K562 (cell line): Measurements from ENCODE around the gene CDC42EP1. TPM values are rescaled to one million over a fixed set of nuclear protein-coding genes. Genes with fewer than 3 reads are reported as not detected.

ENCODE experiments used
- BMI1 ChIP-seq: fragments of 150-350 bp; IDR thresholded peaks from 2 replicates; pipeline ENCODE4 v1.6.1; 2014; ENCODE audit warnings: low read length
- CCAR2 ChIP-seq: fragments of 200-400 bp; formaldehyde crosslinking; IDR thresholded peaks from 2 replicates; pipeline ENCODE4 v1.6.1; 2017; ENCODE audit warnings: mild to moderate bottlenecking, low read depth, low read length
- CREB5 ChIP-seq: fragments of 250-450 bp; sonication (Bioruptor Pico); IDR thresholded peaks from 2 replicates; pipeline ENCODE4 v1.5.0; 2020; ENCODE audit warnings: mild to moderate bottlenecking
- CSDE1 ChIP-seq, 2 experiments: fragments of 450-650 bp; IDR thresholded peaks; 2 replicates each; pipeline ENCODE4 v1.6.1; 2016; ENCODE audit warnings: mild to moderate bottlenecking in 1 of 2
- ETV1 ChIP-seq: fragments of 450-650 bp; conservative IDR thresholded peaks from 2 replicates; pipeline ENCODE4 v1.6.1; 2016; ENCODE audit warnings: missing genetic modification characterization, control low read depth, low read depth, missing compliant biosample characterization
- ETV6 ChIP-seq, 3 experiments: fragments of 150-350 bp in 1 of 3; sonication (generic) in 1 of 3; formaldehyde crosslinking in 1 of 3; IDR thresholded peaks; 2 replicates each; pipeline versions ENCODE4 v1.6.1 to v1.8.0; 2014 to 2022; ENCODE audit warnings: borderline replicate concordance in 2 of 3, low read depth in 2 of 3, antibody characterized with exemption in 1 of 3, low read length in 1 of 3, mild to moderate bottlenecking in 1 of 3, missing genetic modification reagents in 1 of 3
- FOSL1 ChIP-seq: fragments of 200-800 bp; sonication (Bioruptor generic); conservative IDR thresholded peaks from 2 replicates; pipeline ENCODE4 v1.6.1; 2016; ENCODE audit warnings: missing genetic modification characterization, missing compliant biosample characterization
- NCOA6 ChIP-seq: fragments of 450-650 bp; IDR thresholded peaks from 2 replicates; pipeline ENCODE4 v1.6.1; 2017; ENCODE audit warnings: mild to moderate bottlenecking
- NFIC ChIP-seq: fragments of 450-650 bp; IDR thresholded peaks from 2 replicates; pipeline ENCODE4 v1.6.1; 2017; ENCODE audit warnings: mild to moderate bottlenecking, inconsistent platforms
- PHF20 ChIP-seq: fragments of 450-650 bp; IDR thresholded peaks from 2 replicates; pipeline ENCODE4 v1.6.1; 2018; ENCODE audit not compliant: partially characterized antibody
- POLR2G ChIP-seq: fragments of 200-400 bp; formaldehyde crosslinking; IDR thresholded peaks from 2 replicates; pipeline ENCODE4 v1.6.1; 2017; ENCODE audit warnings: low read depth, mild to moderate bottlenecking, antibody characterized with exemption, low read length, moderate library complexity
- RBM39 ChIP-seq: fragments of 200-400 bp; formaldehyde crosslinking; optimal IDR thresholded peaks from 2 replicates; pipeline ENCODE3; 2018; ENCODE audit warnings: low read depth, low read length
- RFX5 ChIP-seq: IDR thresholded peaks from 2 replicates; pipeline ENCODE4 v1.6.1; 2011; ENCODE audit warnings: low read depth, mild to moderate bottlenecking, improper control_type of control experiment, low read length
- SETDB1 ChIP-seq: IDR thresholded peaks from one replicate; pipeline ENCODE4 v1.6.1; 2012; ENCODE audit warnings: low read length, control low read depth, inconsistent platforms
- SLC30A9 ChIP-seq: fragments of 250-450 bp; sonication (Bioruptor Pico); IDR thresholded peaks from 2 replicates; pipeline ENCODE4 v1.8.0; 2022; ENCODE audit warnings: mild to moderate bottlenecking, moderate library complexity
- SMARCE1 ChIP-seq: fragments of 450-650 bp; IDR thresholded peaks from 2 replicates; pipeline ENCODE4 v1.7.1; 2016; ENCODE audit warnings: mild to moderate bottlenecking
- TSHZ1 ChIP-seq: fragments of 250-450 bp; sonication (Bioruptor Pico); IDR thresholded peaks from 2 replicates; pipeline ENCODE4 v1.4.0; 2020; ENCODE audit warnings: mild to moderate bottlenecking, moderate library complexity
- ZNF707 ChIP-seq: fragments of 250-450 bp; sonication (Bioruptor Pico); conservative IDR thresholded peaks from 2 replicates; pipeline ENCODE4 v1.8.0; 2022; ENCODE audit warnings: inconsistent platforms, mild to moderate bottlenecking, moderate library complexity
- ZNF766 ChIP-seq: fragments of 200-800 bp; sonication (Bioruptor generic); conservative IDR thresholded peaks from 2 replicates; pipeline ENCODE4 v1.6.1; 2016; ENCODE audit warnings: missing genetic modification characterization, missing compliant biosample characterization
- polyA plus RNA-seq, 8 experiments: library from polyadenylated mRNA; depleted of rRNA in 4 of 8; stranded (reverse) in 5 of 8; unstranded in 3 of 8; fragments of >200 nt; fragmentation: Nextera tagmentation in 2 of 8; fragmentation: Illumina TruSeq in 1 of 8; extraction: Ambion mirVana in 2 of 8; extraction: Trizol in 1 of 8; gene quantifications; 2 replicates each; pipeline versions ENCODE4 v1.2.1 to v1.2.3, GENCODE V29; 2011 to 2014; ENCODE audit warnings: inconsistent platforms in 1 of 8, missing spikeins in 1 of 8
- total RNA-seq, 7 experiments: library from RNA; depleted of rRNA in 6 of 7; stranded (reverse); fragments of >200 nt in 6 of 7; fragmentation: Illumina TruSeq in 2 of 7; extraction: Trizol in 2 of 7; gene quantifications; 2 replicates each; pipeline versions ENCODE4 v1.2.1 to v1.2.3, GENCODE V29; 2011 to 2021; ENCODE audit warnings: low replicate concordance in 1 of 7
- TF ChIP-seq, protein P1 (sequence below): IDR thresholded peaks from 2 replicates; pipeline ENCODE4 v1.6.1; 2011; ENCODE audit warnings: borderline replicate concordance, low read depth, mild to moderate bottlenecking, moderate library complexity, low read length; ENCODE audit not compliant: insufficient read depth, poor library complexity, severe bottlenecking
- TF ChIP-seq, protein P2 (sequence below), 2 experiments: fragments of 450-650 bp in 1 of 2; sonication (generic) in 1 of 2; formaldehyde crosslinking in 1 of 2; IDR thresholded peaks in 1 of 2; conservative IDR thresholded peaks in 1 of 2; 2 replicates each; pipeline versions ENCODE4 v1.6.1 to v1.8.1; 2016 to 2023; ENCODE audit warnings: mild to moderate bottlenecking in 2 of 2, moderate library complexity in 2 of 2, inconsistent platforms in 1 of 2, missing genetic modification reagents in 1 of 2

The CDC42EP1 gene
- total and polyA plus RNA-seq, 9 of the 15 experiments (the other 6 are each of a cell fraction or from before 2014, with no cell fraction given) = 0.67 to 70.2 (median 7.3) TPM

GRCh38 chr22:37533995-37534394 is 26.3 kb upstream of the CDC42EP1 start (continued):
- TF ChIP-seq PHF20 = no peak
- TF ChIP-seq, protein P1, sequence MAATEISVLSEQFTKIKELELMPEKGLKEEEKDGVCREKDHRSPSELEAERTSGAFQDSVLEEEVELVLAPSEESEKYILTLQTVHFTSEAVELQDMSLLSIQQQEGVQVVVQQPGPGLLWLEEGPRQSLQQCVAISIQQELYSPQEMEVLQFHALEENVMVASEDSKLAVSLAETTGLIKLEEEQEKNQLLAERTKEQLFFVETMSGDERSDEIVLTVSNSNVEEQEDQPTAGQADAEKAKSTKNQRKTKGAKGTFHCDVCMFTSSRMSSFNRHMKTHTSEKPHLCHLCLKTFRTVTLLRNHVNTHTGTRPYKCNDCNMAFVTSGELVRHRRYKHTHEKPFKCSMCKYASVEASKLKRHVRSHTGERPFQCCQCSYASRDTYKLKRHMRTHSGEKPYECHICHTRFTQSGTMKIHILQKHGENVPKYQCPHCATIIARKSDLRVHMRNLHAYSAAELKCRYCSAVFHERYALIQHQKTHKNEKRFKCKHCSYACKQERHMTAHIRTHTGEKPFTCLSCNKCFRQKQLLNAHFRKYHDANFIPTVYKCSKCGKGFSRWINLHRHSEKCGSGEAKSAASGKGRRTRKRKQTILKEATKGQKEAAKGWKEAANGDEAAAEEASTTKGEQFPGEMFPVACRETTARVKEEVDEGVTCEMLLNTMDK = no peak
- TF ChIP-seq ETV6 (IDR thresholded peaks at IDR 0.05; ENCODE audit: borderline replicate concordance in 1 of 2, low read depth in 2 of 2, low read length in 1 of 2) = no peak
- no peak for TF ChIP-seq ETV6 (CRISPR knock-in tag; IDR thresholded peaks at IDR 0.05; ENCODE audit: borderline replicate concordance)
- peak; percentile 79 for TF ChIP-seq FOSL1 (tag)
- TF ChIP-seq, protein P2, sequence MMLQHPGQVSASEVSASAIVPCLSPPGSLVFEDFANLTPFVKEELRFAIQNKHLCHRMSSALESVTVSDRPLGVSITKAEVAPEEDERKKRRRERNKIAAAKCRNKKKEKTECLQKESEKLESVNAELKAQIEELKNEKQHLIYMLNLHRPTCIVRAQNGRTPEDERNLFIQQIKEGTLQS (IDR thresholded peaks at IDR 0.05) = peak; percentile 52; the same call in 1 of the 2 replicates
- TF ChIP-seq, protein P2 (CRISPR knock-in tag; conservative IDR thresholded peaks at IDR 0.05) = no peak
- TF ChIP-seq CSDE1 (IDR thresholded peaks at IDR 0.05) = no peak
- no peak for TF ChIP-seq CCAR2
- TF ChIP-seq NFIC = no peak
- no peak for TF ChIP-seq TSHZ1 (CRISPR knock-in tag)
- TF ChIP-seq CREB5 = no peak
- TF ChIP-seq SLC30A9 (CRISPR knock-in tag) = no peak
- no peak for TF ChIP-seq NCOA6
- no peak for TF ChIP-seq ETV1 (tag)
- TF ChIP-seq RBM39 = no peak
- TF ChIP-seq BMI1 = no peak
- TF ChIP-seq SMARCE1 = peak; percentile 20; the same call in 1 of the 2 replicates
- no peak for TF ChIP-seq POLR2G
- no peak for TF ChIP-seq RFX5
- no peak for TF ChIP-seq ZNF707 (CRISPR knock-in tag)
- TF ChIP-seq ZNF766 (CRISPR knock-in tag) = no peak
- TF ChIP-seq SETDB1 = no peak
